DMS114 treated with DMSO at 0.1 percent for 48 hours (cell line): ENCODE data around the gene TMEM81.

ENCODE experiments used
- DNase-seq: peaks from one replicate; lab custom pipeline; 2025; ENCODE audit not compliant: unreplicated experiment; lab: John Stamatoyannopoulos, UW

Gene TMEM81

DNA sequence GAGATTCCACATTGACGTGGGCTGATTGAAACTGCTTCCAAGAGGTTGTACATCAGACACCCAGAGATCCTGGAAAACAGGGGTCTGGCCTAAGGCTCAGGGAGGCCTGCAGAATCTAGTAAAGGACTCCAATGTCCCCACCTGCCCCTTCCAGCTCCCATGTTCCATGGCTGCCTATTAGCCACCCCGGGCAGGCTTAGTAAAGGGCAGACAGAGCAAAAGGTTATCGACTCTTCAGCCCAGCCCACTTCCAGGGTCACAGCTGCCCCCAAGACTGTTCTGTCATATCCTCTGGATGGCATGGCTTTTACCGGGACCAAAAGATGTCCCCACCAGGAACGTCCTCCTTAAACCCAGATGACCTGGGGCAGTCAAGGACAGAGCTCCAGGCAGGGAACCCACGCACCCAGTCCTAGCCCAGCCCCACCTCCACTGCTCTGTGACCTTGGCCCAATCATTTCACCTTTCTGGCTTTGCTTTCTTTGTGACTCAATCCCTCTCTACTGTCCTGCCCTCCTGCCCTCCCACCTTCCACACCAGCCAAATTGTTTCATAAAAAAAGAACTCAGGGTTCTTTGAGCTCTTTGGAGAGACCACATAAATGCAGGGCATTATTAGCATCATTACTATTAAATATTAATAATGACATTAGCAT lies 46.0 kb downstream of the TMEM81 start:
- DNase-seq = no peak

GRCh38 chr1:205037539-205037938 lies 46.7 kb downstream of the TMEM81 start:
- DNase-seq = no peak
